SK-N-SH (cell line): ENCODE data around the gene PCP4.

Source experiments
- CHD2 ChIP-seq: fragments of 150-350 bp; IDR thresholded peaks from 2 replicates; pipeline ENCODE4 v1.6.1; 2018; ENCODE audit warnings: low read length; ENCODE audit not compliant: partially characterized antibody
- FOXJ3 ChIP-seq: sonication (generic); formaldehyde crosslinking; IDR thresholded peaks from 2 replicates; pipeline ENCODE4 v1.5.1; 2020; ENCODE audit warnings: mild to moderate bottlenecking, missing genetic modification reagents
- FOXM1 ChIP-seq: IDR thresholded peaks from 2 replicates; pipeline ENCODE4 v1.4.0; 2012; ENCODE audit warnings: low read depth, mild to moderate bottlenecking
- NRF1 ChIP-seq: IDR thresholded peaks from 2 replicates; pipeline ENCODE4 v1.6.1; 2012; ENCODE audit warnings: low read depth, mild to moderate bottlenecking, low read length
- POLR2AphosphoS5 ChIP-seq: IDR thresholded peaks from 2 replicates; pipeline ENCODE4 v1.6.1; 2012; ENCODE audit warnings: low read depth, low read length
- RAD21 ChIP-seq: IDR thresholded peaks from 2 replicates; pipeline ENCODE4 v1.6.1; 2012; ENCODE audit warnings: mild to moderate bottlenecking, low read length
- SMC3 ChIP-seq: IDR thresholded peaks from 2 replicates; pipeline ENCODE4 v1.6.1; 2012; ENCODE audit warnings: low read depth, low read length, improper control_type of control experiment
- TAF1 ChIP-seq: IDR thresholded peaks from 2 replicates; pipeline ENCODE4 v1.6.1; 2012; ENCODE audit warnings: low read depth, mild to moderate bottlenecking, low read length, moderate library complexity, borderline replicate concordance
- TEAD4 ChIP-seq: IDR thresholded peaks from 2 replicates; pipeline ENCODE4 v1.4.0; 2012; ENCODE audit warnings: mild to moderate bottlenecking, borderline replicate concordance; ENCODE audit not compliant: insufficient read depth
- YY1 ChIP-seq: IDR thresholded peaks from 2 replicates; pipeline ENCODE4 v1.4.0; 2012; ENCODE audit warnings: low read depth, mild to moderate bottlenecking
- TF ChIP-seq, protein P1 (sequence below): fragments of 200-600 bp; sonication (generic); IDR thresholded peaks from 2 replicates; pipeline ENCODE4 v1.6.1; 2017; ENCODE audit warnings: antibody characterized with exemption, mild to moderate bottlenecking, moderate library complexity
- TF ChIP-seq, protein P2 (sequence below): IDR thresholded peaks from 2 replicates; pipeline ENCODE4 v1.4.0; 2012; ENCODE audit warnings: low read depth, borderline replicate concordance

DNA sequence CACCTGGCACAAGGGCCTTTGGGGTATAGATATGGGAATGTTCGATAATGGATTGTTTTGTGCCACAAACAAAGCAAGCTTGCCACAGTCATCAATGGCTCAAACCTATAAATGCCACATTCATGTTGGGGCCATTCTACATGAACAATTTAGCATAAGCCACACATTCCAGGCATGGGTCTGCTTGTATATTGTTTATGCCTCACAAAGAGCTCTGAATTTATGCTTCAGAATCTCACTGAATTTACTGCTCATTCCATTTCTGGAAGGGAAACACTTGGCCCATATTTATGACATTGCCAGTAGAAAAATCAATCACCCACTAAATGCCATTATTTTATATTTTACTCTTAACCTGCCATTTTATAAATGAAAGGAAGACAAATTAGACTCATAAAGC lies 6.4 kb downstream of the PCP4 start:
- TF ChIP-seq, protein P1, sequence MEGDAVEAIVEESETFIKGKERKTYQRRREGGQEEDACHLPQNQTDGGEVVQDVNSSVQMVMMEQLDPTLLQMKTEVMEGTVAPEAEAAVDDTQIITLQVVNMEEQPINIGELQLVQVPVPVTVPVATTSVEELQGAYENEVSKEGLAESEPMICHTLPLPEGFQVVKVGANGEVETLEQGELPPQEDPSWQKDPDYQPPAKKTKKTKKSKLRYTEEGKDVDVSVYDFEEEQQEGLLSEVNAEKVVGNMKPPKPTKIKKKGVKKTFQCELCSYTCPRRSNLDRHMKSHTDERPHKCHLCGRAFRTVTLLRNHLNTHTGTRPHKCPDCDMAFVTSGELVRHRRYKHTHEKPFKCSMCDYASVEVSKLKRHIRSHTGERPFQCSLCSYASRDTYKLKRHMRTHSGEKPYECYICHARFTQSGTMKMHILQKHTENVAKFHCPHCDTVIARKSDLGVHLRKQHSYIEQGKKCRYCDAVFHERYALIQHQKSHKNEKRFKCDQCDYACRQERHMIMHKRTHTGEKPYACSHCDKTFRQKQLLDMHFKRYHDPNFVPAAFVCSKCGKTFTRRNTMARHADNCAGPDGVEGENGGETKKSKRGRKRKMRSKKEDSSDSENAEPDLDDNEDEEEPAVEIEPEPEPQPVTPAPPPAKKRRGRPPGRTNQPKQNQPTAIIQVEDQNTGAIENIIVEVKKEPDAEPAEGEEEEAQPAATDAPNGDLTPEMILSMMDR, result no peak
- TF ChIP-seq, protein P2, sequence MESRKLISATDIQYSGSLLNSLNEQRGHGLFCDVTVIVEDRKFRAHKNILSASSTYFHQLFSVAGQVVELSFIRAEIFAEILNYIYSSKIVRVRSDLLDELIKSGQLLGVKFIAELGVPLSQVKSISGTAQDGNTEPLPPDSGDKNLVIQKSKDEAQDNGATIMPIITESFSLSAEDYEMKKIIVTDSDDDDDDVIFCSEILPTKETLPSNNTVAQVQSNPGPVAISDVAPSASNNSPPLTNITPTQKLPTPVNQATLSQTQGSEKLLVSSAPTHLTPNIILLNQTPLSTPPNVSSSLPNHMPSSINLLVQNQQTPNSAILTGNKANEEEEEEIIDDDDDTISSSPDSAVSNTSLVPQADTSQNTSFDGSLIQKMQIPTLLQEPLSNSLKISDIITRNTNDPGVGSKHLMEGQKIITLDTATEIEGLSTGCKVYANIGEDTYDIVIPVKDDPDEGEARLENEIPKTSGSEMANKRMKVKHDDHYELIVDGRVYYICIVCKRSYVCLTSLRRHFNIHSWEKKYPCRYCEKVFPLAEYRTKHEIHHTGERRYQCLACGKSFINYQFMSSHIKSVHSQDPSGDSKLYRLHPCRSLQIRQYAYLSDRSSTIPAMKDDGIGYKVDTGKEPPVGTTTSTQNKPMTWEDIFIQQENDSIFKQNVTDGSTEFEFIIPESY, result no peak
- TF ChIP-seq TEAD4 (no peak), CHD2 (no peak), FOXJ3 (CRISPR knock-in tag) (no peak), YY1 (no peak), RAD21 (no peak), POLR2AphosphoS5 (no peak), NRF1 (no peak), TAF1 (no peak), FOXM1 (no peak), SMC3 (no peak)
